Neural crest cell (in vitro differentiated cells): ENCODE data around the gene HIRA. TPM values are rescaled to one million over a fixed set of nuclear protein-coding genes. Genes with fewer than 3 reads are reported as not detected.

Source experiments
- DNase-seq: peaks from one replicate; pipeline ENCODE4 v3.0.0; 2021; ENCODE audit warnings: low read depth, mixed read lengths, low spot score
- H3K27ac Mint-ChIP-seq: one replicate; pipeline ENCODE4 v1.8.0; 2021; ENCODE audit warnings: mild to moderate bottlenecking, mixed read lengths; ENCODE audit not compliant: unreplicated experiment
- H3K27me3 Mint-ChIP-seq: 2 replicates; pipeline ENCODE4 v1.8.0; 2021; ENCODE audit warnings: low read depth, mild to moderate bottlenecking, mixed read lengths
- H3K36me3 Mint-ChIP-seq: 2 replicates; pipeline ENCODE4 v1.8.0; 2021; ENCODE audit warnings: low read depth, mild to moderate bottlenecking, mixed read lengths
- H3K4me1 Mint-ChIP-seq: 2 replicates; pipeline ENCODE4 v1.8.0; 2021; ENCODE audit warnings: mixed read lengths
- H3K4me3 Mint-ChIP-seq: one replicate; pipeline ENCODE4 v1.8.0; 2021; ENCODE audit warnings: mild to moderate bottlenecking, mixed read lengths
- H3K9me3 Mint-ChIP-seq: 2 replicates; pipeline ENCODE4 v1.8.0; 2021; ENCODE audit warnings: mixed read lengths
- long read RNA-seq: library from polyadenylated mRNA; unstranded; transcript quantifications from one replicate; pipeline ENCODE4 v2.0.0, GENCODE V29; 2020
- total RNA-seq: library from RNA; stranded (reverse); gene quantifications from 2 replicates; pipeline ENCODE4 v1.2.1, GENCODE V29; 2021
- TF ChIP-seq, protein P1 (sequence below): fragments of 200-600 bp; sonication (generic); conservative IDR thresholded peaks from 2 replicates; pipeline ENCODE4 v1.5.0; 2021; ENCODE audit warnings: antibody characterized with exemption, mild to moderate bottlenecking

Gene HIRA, protein sequence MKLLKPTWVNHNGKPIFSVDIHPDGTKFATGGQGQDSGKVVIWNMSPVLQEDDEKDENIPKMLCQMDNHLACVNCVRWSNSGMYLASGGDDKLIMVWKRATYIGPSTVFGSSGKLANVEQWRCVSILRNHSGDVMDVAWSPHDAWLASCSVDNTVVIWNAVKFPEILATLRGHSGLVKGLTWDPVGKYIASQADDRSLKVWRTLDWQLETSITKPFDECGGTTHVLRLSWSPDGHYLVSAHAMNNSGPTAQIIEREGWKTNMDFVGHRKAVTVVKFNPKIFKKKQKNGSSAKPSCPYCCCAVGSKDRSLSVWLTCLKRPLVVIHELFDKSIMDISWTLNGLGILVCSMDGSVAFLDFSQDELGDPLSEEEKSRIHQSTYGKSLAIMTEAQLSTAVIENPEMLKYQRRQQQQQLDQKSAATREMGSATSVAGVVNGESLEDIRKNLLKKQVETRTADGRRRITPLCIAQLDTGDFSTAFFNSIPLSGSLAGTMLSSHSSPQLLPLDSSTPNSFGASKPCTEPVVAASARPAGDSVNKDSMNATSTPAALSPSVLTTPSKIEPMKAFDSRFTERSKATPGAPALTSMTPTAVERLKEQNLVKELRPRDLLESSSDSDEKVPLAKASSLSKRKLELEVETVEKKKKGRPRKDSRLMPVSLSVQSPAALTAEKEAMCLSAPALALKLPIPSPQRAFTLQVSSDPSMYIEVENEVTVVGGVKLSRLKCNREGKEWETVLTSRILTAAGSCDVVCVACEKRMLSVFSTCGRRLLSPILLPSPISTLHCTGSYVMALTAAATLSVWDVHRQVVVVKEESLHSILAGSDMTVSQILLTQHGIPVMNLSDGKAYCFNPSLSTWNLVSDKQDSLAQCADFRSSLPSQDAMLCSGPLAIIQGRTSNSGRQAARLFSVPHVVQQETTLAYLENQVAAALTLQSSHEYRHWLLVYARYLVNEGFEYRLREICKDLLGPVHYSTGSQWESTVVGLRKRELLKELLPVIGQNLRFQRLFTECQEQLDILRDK
- 57.1 and 66.3 TPM in 2 replicates for total RNA-seq
- long read RNA-seq, partial matches to known transcripts = 8 of 10 reads
- long read RNA-seq, other reads (novel, unspliced or antisense) = 2 of 10 reads

DNA sequence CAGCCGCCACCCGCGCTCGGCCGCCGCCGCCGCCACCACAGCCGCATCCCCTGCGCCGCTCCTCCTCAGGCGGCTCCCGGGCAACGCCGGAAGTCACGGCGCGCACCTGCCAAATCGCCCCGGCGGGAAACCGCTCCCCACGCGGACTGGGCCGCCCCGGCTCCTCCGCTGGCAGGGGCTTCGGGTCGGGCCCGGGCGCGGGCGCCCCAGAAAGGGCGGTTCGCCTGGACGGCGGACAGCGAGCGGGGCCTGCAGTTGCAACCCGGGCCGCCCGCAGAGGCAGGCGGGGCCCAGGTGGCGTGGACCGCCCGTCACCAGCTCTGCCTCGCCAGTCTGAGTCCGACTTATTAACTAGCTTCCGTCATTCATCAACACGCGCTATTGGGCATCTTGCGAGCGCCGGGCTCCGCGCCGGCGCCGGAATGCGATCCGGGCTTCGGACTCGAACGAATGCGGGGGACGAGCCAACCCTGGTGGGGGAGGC, at the start of gene HIRA:
Gene HIRA, minus strand, starts transcription at position 85 of the 484 bp plus-strand sequence. CDS start 257 bp downstream, outside the sequence.
- DNase-seq = peak; percentile 85
- Mint-ChIP-seq H3K27me3 (no peaks in the 10 kb centered on the region), H3K4me3 (peak within 1 kb of the TSS; percentile 93), H3K27ac (peak within 1 kb of the TSS; percentile 94), H3K9me3 (no peaks in the 10 kb centered on the region), H3K36me3 (peaks cover 6% of the 10 kb centered on the region), H3K4me1 (peaks cover 40% of the 10 kb centered on the region)
- TF ChIP-seq, protein P1, sequence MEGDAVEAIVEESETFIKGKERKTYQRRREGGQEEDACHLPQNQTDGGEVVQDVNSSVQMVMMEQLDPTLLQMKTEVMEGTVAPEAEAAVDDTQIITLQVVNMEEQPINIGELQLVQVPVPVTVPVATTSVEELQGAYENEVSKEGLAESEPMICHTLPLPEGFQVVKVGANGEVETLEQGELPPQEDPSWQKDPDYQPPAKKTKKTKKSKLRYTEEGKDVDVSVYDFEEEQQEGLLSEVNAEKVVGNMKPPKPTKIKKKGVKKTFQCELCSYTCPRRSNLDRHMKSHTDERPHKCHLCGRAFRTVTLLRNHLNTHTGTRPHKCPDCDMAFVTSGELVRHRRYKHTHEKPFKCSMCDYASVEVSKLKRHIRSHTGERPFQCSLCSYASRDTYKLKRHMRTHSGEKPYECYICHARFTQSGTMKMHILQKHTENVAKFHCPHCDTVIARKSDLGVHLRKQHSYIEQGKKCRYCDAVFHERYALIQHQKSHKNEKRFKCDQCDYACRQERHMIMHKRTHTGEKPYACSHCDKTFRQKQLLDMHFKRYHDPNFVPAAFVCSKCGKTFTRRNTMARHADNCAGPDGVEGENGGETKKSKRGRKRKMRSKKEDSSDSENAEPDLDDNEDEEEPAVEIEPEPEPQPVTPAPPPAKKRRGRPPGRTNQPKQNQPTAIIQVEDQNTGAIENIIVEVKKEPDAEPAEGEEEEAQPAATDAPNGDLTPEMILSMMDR = peak; percentile 4

DNA sequence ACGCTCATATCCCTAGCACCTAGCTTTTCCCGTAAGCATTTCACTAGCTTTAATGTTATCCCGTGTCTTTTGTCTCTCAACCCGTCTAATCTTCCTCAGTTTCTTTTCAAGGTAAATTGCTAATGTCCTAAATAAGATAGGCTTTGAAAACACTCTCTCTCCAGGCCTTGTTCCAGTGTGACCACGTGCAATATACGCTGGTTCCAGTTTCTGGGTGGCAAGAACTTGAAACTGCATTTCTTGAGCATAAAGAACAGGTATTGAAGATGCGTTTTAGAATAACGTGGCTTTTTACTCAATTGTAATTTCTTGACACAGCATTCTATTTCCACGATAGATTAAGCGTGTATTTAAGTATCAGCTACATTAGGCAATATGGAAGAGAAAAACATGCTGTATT, 49.3 kb upstream of the HIRA start:
- Mint-ChIP-seq H3K9me3 (no peaks in the 10 kb centered on the region), H3K4me1 (peaks cover 32% of the 10 kb centered on the region), H3K27ac (peak overlapping the region; percentile 70), H3K27me3 (no peaks in the 10 kb centered on the region), H3K4me3 (peak overlapping the region; percentile 94), H3K36me3 (peaks cover 4% of the 10 kb centered on the region)
- TF ChIP-seq, protein P1 = no peak
- no peak for DNase-seq

DNA sequence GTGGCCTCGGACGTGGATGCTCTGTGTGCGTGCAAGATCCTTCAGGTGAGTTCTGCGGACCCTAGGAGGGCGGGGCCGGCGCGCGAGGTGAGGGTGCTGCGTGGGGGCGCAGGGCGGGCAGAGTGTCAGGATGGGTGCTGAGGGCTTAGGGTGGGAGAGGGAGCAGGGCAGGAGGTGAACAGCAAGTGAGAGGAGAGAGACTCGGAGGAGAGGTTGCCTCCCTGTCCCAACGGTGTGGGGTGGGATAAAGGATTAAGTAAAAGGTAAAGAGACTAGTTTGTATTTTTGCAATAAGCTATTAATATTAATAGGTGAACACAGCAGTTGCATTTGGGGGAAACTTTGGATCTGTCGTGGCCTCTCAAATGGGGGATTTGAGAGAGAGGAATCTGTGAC, 48.6 kb upstream of the HIRA start:
- Mint-ChIP-seq H3K9me3 (no peaks in the 10 kb centered on the region), H3K27ac (peak overlapping the region; percentile 100), H3K27me3 (no peaks in the 10 kb centered on the region), H3K36me3 (peaks cover 2% of the 10 kb centered on the region), H3K4me1 (peaks cover 32% of the 10 kb centered on the region), H3K4me3 (peak overlapping the region; percentile 94)
- no peak for DNase-seq
- TF ChIP-seq, protein P1 = no peak

DNA sequence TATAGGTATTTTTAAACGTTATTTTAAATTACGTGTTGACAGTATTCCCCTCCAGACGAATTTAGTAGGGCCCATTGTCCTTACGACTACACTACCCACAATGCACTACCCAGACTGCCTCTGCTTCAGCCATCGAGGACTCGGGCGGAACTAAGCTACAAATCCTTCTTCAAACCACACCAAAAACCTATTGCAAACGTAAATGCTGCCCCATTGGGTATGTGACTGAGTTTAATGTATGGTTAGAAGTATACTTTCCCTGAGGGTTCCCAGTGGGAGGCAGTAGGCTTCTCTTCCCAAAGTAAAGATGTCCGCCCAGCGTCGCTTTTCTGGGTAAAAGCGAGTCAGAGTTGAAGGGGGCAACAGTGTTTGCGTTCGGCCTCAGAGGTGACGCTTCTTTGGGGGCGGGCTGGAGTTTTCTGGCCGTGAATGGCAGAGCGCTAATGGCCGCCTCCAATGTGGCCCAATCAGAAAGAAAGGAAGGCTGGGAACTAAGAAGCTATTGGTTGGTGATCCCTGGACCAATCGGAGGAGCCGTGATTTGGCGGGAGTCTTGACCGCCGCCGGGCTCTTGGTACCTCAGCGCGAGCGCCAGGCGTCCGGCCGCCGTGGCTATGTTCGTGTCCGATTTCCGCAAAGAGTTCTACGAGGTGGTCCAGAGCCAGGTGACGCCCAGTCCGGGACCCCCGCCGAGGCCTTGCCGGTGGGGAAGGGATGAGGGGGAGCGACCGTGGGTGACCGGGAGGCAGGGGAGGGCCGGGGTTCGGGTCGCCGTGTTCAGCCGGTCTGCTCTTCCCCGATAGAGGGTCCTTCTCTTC, 48.0 kb upstream of the HIRA start, which contains the start of gene CDC45:
Gene CDC45, plus strand, starts transcription at position 566 of the 818 bp plus-strand sequence. Its CDS starts 49 bp downstream, at position 615.
- Mint-ChIP-seq H3K36me3 (no peaks in the 10 kb centered on the region), H3K27ac (peak within 1 kb of the TSS; percentile 100), H3K4me1 (peaks cover 32% of the 10 kb centered on the region), H3K27me3 (no peaks in the 10 kb centered on the region), H3K9me3 (no peaks in the 10 kb centered on the region), H3K4me3 (peak within 1 kb of the TSS; percentile 94)
- TF ChIP-seq, protein P1 = no peak
- peak; percentile 84 for DNase-seq
